ENCODE measurements around the gene GRID1. TPM values are rescaled to one million over a fixed set of nuclear protein-coding genes. Genes with fewer than 3 reads are reported as not detected.

Gene GRID1
- total RNA-seq, 1 experiment from 2014 or later = not detected

DNA sequence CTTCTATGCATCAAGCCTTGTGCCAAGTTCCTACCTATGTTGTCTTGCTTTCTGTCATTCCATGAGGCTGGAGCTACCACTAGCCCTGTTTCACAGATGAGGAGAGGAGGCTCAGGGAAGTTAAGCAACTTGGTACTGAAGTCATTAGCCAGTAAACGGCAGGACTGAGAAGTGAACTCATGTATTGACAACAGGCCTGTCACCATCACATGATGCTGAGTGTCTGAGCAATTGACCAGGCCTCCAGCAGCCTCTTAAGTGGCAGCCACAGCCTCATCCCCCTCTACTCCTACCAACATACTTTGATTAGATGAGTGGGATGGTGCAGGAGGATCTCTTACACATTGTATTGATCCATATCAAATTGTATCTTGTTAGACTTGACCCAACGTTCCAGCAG, 317.6 kb downstream of the GRID1 start:
- no TSS peak for BruUV-seq (replicated peaks)
- no peaks in the 10 kb centered on the region for H3K4me1 ChIP-seq (ENCODE audit: insufficient read depth, low read length)
- no peak overlapping the region for H3K4me2 ChIP-seq (ENCODE audit: low read length)
- H3K4me3 ChIP-seq (ENCODE audit: low read length) = no peak overlapping the region
- ChIA-PET CTCF (no interaction called here), POLR2A (ENCODE audit: unreplicated experiment) (no interaction called here)
- no peaks in the 10 kb centered on the region for H4K20me1 ChIP-seq (ENCODE audit: low read length)
- intact Hi-C loops (cut with micrococcal nuclease) = no loop called here
- no peak overlapping the region for H3K9ac ChIP-seq (ENCODE audit: low read length)
- H3K36me3 ChIP-seq (ENCODE audit: low read depth, low read length) = no peaks in the 10 kb centered on the region
- DNase-seq (no peak), ATAC-seq (no peak)
- H2AFZ ChIP-seq (ENCODE audit: low read length) = no peak overlapping the region
- no peaks in the 10 kb centered on the region for H3K27me3 ChIP-seq (ENCODE audit: low read length)
- no peak overlapping the region for H3K27ac ChIP-seq (ENCODE audit: low read length)
- no peaks in the 10 kb centered on the region for H3K79me2 ChIP-seq (ENCODE audit: low read length)
- no peaks in the 10 kb centered on the region for H3K9me3 ChIP-seq (ENCODE audit: low read length)
- H3K9me2 ChIP-seq (replicated peaks; ENCODE audit: low read length) = no peaks in the 10 kb centered on the region
- no peaks in the 10 kb centered on the region for H3F3A ChIP-seq (ENCODE audit: low read length, unreplicated experiment)
- TF ChIP-seq EZH2 (IDR thresholded peaks at IDR 0.05; ENCODE audit: low read length, unreplicated experiment) (no peak), EZH2phosphoT487 (IDR thresholded peaks at IDR 0.05; ENCODE audit: borderline replicate concordance, low read length) (no peak)
- TF ChIP-seq, protein P1, sequence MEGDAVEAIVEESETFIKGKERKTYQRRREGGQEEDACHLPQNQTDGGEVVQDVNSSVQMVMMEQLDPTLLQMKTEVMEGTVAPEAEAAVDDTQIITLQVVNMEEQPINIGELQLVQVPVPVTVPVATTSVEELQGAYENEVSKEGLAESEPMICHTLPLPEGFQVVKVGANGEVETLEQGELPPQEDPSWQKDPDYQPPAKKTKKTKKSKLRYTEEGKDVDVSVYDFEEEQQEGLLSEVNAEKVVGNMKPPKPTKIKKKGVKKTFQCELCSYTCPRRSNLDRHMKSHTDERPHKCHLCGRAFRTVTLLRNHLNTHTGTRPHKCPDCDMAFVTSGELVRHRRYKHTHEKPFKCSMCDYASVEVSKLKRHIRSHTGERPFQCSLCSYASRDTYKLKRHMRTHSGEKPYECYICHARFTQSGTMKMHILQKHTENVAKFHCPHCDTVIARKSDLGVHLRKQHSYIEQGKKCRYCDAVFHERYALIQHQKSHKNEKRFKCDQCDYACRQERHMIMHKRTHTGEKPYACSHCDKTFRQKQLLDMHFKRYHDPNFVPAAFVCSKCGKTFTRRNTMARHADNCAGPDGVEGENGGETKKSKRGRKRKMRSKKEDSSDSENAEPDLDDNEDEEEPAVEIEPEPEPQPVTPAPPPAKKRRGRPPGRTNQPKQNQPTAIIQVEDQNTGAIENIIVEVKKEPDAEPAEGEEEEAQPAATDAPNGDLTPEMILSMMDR (conservative IDR thresholded peaks at IDR 0.05; ENCODE audit: low read depth, low read length) = no peak

DNA sequence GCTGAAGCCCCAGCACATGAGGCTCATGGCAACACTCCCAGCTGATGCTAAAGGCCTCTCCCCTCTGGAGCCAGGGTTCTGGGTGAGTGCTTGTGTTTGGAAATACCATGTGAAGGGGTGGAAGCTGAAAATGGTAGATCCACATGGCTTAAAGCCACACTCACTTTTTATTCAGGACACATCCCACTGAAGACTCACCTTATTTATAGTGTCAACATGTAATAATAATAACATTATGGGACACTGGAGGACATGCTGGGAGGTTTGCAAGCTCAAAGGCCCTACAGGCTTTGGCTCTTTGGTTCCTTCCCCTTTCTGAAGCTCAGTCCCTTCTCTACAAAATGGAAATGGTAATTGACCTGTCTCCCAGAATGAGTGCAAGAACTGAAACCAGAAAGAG, 318.0 kb downstream of the GRID1 start:
- BruUV-seq (replicated peaks) = no TSS peak
- ATAC-seq (no peak), DNase-seq (no peak)
- no peaks in the 10 kb centered on the region for H3F3A ChIP-seq (ENCODE audit: low read length, unreplicated experiment)
- no peak overlapping the region for H2AFZ ChIP-seq (ENCODE audit: low read length)
- intact Hi-C loops (cut with micrococcal nuclease) = no loop called here
- no peaks in the 10 kb centered on the region for H3K9me2 ChIP-seq (replicated peaks; ENCODE audit: low read length)
- H3K4me3 ChIP-seq (ENCODE audit: low read length) = no peak overlapping the region
- H3K36me3 ChIP-seq (ENCODE audit: low read depth, low read length) = no peaks in the 10 kb centered on the region
- no peaks in the 10 kb centered on the region for H3K4me1 ChIP-seq (ENCODE audit: insufficient read depth, low read length)
- H3K27me3 ChIP-seq (ENCODE audit: low read length) = no peaks in the 10 kb centered on the region
- H3K27ac ChIP-seq (ENCODE audit: low read length) = no peak overlapping the region
- H4K20me1 ChIP-seq (ENCODE audit: low read length) = no peaks in the 10 kb centered on the region
- ChIA-PET CTCF (no interaction called here), POLR2A (ENCODE audit: unreplicated experiment) (no interaction called here)
- TF ChIP-seq, protein P1 (conservative IDR thresholded peaks at IDR 0.05; ENCODE audit: low read depth, low read length) = no peak
- TF ChIP-seq EZH2phosphoT487 (IDR thresholded peaks at IDR 0.05; ENCODE audit: borderline replicate concordance, low read length) (no peak), EZH2 (IDR thresholded peaks at IDR 0.05; ENCODE audit: low read length, unreplicated experiment) (no peak)
- H3K9ac ChIP-seq (ENCODE audit: low read length) = no peak overlapping the region
- no peaks in the 10 kb centered on the region for H3K9me3 ChIP-seq (ENCODE audit: low read length)
- H3K4me2 ChIP-seq (ENCODE audit: low read length) = no peak overlapping the region
- no peaks in the 10 kb centered on the region for H3K79me2 ChIP-seq (ENCODE audit: low read length)

DNA sequence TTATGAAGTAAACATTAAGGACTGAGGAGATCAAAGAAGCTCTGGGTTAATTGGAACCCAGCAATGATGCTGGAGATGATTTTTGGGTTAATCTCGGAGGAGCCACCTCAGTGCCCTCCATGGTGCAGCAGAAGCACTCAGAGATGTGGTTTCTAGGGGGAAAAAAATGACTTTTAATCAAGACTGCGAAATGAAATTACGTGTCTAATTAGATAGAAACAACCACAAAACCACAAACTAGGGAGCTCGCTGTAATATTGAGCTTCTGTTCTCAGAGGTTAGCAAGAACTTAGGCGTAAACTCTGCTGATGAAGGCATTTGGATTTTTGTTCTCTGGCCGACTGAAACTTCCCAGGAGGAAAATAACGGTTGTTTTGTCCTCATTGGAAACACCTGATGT, 319.0 kb downstream of the GRID1 start:
- intact Hi-C loops (cut with micrococcal nuclease) = no loop called here
- TF ChIP-seq, protein P1 (conservative IDR thresholded peaks at IDR 0.05; ENCODE audit: low read depth, low read length) = no peak
- no peak for TF ChIP-seq EZH2phosphoT487 (IDR thresholded peaks at IDR 0.05; ENCODE audit: borderline replicate concordance, low read length)
- no peak for TF ChIP-seq EZH2 (IDR thresholded peaks at IDR 0.05; ENCODE audit: low read length, unreplicated experiment)
- no peak for ATAC-seq

More for the DNA sequence above, 319.0 kb downstream of the GRID1 start:
- no peaks in the 10 kb centered on the region for H3K9me3 ChIP-seq (ENCODE audit: low read length)
- H4K20me1 ChIP-seq (ENCODE audit: low read length) = no peaks in the 10 kb centered on the region
- H2AFZ ChIP-seq (ENCODE audit: low read length) = no peak overlapping the region
- no peak for DNase-seq
- H3K9ac ChIP-seq (ENCODE audit: low read length) = no peak overlapping the region
- no peak overlapping the region for H3K4me3 ChIP-seq (ENCODE audit: low read length)
- no peaks in the 10 kb centered on the region for H3K9me2 ChIP-seq (replicated peaks; ENCODE audit: low read length)
- H3K79me2 ChIP-seq (ENCODE audit: low read length) = no peaks in the 10 kb centered on the region
- no peak overlapping the region for H3K4me2 ChIP-seq (ENCODE audit: low read length)
- ChIA-PET POLR2A (ENCODE audit: unreplicated experiment) (no interaction called here), CTCF (no interaction called here)
- no peak overlapping the region for H3K27ac ChIP-seq (ENCODE audit: low read length)
- H3K27me3 ChIP-seq (ENCODE audit: low read length) = no peaks in the 10 kb centered on the region
- no peaks in the 10 kb centered on the region for H3K36me3 ChIP-seq (ENCODE audit: low read depth, low read length)
- H3K4me1 ChIP-seq (ENCODE audit: insufficient read depth, low read length) = no peaks in the 10 kb centered on the region
- no peaks in the 10 kb centered on the region for H3F3A ChIP-seq (ENCODE audit: low read length, unreplicated experiment)
- no TSS peak for BruUV-seq (replicated peaks)

All from PC-3 (cell line).